CD4-positive, alpha-beta T cell treated with Interleukin-17A for 4 hours (primary cell): ENCODE data around the gene CD207.
"Not testable (repeated sequence)": the region's sequence is repeated elsewhere in the genome, so short reads cannot be mapped to it uniquely, and the experiment has no call there.

ENCODE experiments used
- DNase-seq: peaks from one replicate; pipeline ENCODE4 v3.0.0-alpha.2; 2020; ENCODE audit warnings: mixed read lengths

CD207 gene

GRCh38 chr2:70835643-70836042, at the start of gene CD207:
Gene CD207 (minus strand): TSS chr2:70835816. CDS start chr2:70835776, 40 bp downstream.
- no peak for DNase-seq

GRCh38 chr2:70878543-70878942, 42.9 kb upstream of the CD207 start:
- DNase-seq = not testable (repeated sequence)

GRCh38 chr2:70876138-70876537, 40.5 kb upstream of the CD207 start:
- not testable (repeated sequence) for DNase-seq

- DNase-seq = no peak
Measured at GRCh38 chr2:70873541-70873940, 37.9 kb upstream of the CD207 start.

GRCh38 chr2:70871398-70872211, 36.0 kb upstream of the CD207 start:
- DNase-seq = peak; percentile 87

GRCh38 chr2:70870790-70871189, 35.2 kb upstream of the CD207 start:
- no peak for DNase-seq

GRCh38 chr2:70868970-70869369, 33.4 kb upstream of the CD207 start:
- no peak for DNase-seq

GRCh38 chr2:70861777-70862625, 26.4 kb upstream of the CD207 start:
- DNase-seq = peak; percentile 79

GRCh38 chr2:70855667-70856066, 20.1 kb upstream of the CD207 start:
- no peak for DNase-seq

- DNase-seq = no peak
Measured at GRCh38 chr2:70854411-70854810, 18.8 kb upstream of the CD207 start.

GRCh38 chr2:70852824-70853223, 17.2 kb upstream of the CD207 start:
- no peak for DNase-seq

GRCh38 chr2:70851704-70852103, 16.1 kb upstream of the CD207 start:
- peak; percentile 39 for DNase-seq

- no peak for DNase-seq
Measured at GRCh38 chr2:70850925-70851324, 15.3 kb upstream of the CD207 start.

- no peak for DNase-seq
Measured at GRCh38 chr2:70842401-70842800, 6.8 kb upstream of the CD207 start.

GRCh38 chr2:70837980-70838925, 2.6 kb upstream of the CD207 start:
- DNase-seq = no peak

GRCh38 chr2:70834881-70835280, 735 bp downstream of the CD207 start:
- no peak for DNase-seq

- DNase-seq = no peak
Measured at GRCh38 chr2:70834106-70834505, 1.5 kb downstream of the CD207 start.

- DNase-seq = no peak
Measured at GRCh38 chr2:70833246-70833645, 2.4 kb downstream of the CD207 start.

GRCh38 chr2:70832386-70832785, 3.2 kb downstream of the CD207 start:
- DNase-seq = no peak

- DNase-seq = no peak
Measured at GRCh38 chr2:70831861-70832260, 3.8 kb downstream of the CD207 start.

- no peak for DNase-seq
Measured at GRCh38 chr2:70830366-70830765, 5.2 kb downstream of the CD207 start.

- no peak for DNase-seq
Measured at GRCh38 chr2:70829916-70830315, 5.7 kb downstream of the CD207 start.
